GM12878 (cell line): ENCODE data around the gene FKBP2.

Experiments
- BRCA1 ChIP-seq: IDR thresholded peaks from 2 replicates; pipeline ENCODE4 v1.6.1; 2011; ENCODE audit warnings: low read depth, low read length, improper control_type of control experiment
- CTCF ChIP-seq, 3 experiments: IDR thresholded peaks in 2 of 3; conservative IDR thresholded peaks in 1 of 3; 2 replicates each; pipeline ENCODE4 v1.5.1; 2011; ENCODE audit warnings: low read depth in 3 of 3, low read length in 3 of 3, mild to moderate bottlenecking in 3 of 3, control low read depth in 2 of 3, moderate library complexity in 2 of 3, inconsistent platforms in 1 of 3, mixed read lengths in 1 of 3; ENCODE audit not compliant: control insufficient read depth in 2 of 3, insufficient read depth in 1 of 3; ENCODE audit errors: extremely low read depth in 1 of 3
- DPF2 ChIP-seq: fragments of 450-650 bp; IDR thresholded peaks from 2 replicates; pipeline ENCODE4 v1.6.1; 2017; ENCODE audit warnings: mild to moderate bottlenecking
- EP300 ChIP-seq, 2 experiments: fragments of 150-350 bp in 1 of 2; IDR thresholded peaks; 2 replicates each; pipeline ENCODE4 v1.6.1; 2011 to 2012; ENCODE audit warnings: low read depth in 2 of 2, low read length in 2 of 2, borderline replicate concordance in 1 of 2, improper control_type of control experiment in 1 of 2, inconsistent platforms in 1 of 2; ENCODE audit not compliant: control insufficient read depth in 1 of 2
- HDAC2 ChIP-seq: fragments of 200-600 bp; sonication (generic); IDR thresholded peaks from 2 replicates; pipeline ENCODE4 v1.6.1; 2017
- MYC ChIP-seq: IDR thresholded peaks from 2 replicates; pipeline ENCODE4 v1.6.1; 2011; ENCODE audit warnings: mild to moderate bottlenecking, low read length, moderate library complexity, inconsistent platforms; ENCODE audit not compliant: insufficient read depth, insufficient replicate concordance, insufficient read length, severe bottlenecking
- POLR2AphosphoS5 ChIP-seq: IDR thresholded peaks from 2 replicates; pipeline ENCODE4 v1.6.1; 2011; ENCODE audit warnings: mild to moderate bottlenecking, low read length, inconsistent platforms
- PRDM15 ChIP-seq: fragments of 450-650 bp; formaldehyde crosslinking; IDR thresholded peaks from 2 replicates; pipeline ENCODE4 v1.4.0; 2020; ENCODE audit warnings: mild to moderate bottlenecking, moderate library complexity
- RAD21 ChIP-seq: IDR thresholded peaks from 2 replicates; pipeline ENCODE4 v1.6.1; 2011; ENCODE audit warnings: mild to moderate bottlenecking, low read depth, low read length, moderate library complexity; ENCODE audit not compliant: insufficient read depth
- RB1 ChIP-seq: fragments of 450-650 bp; formaldehyde crosslinking; IDR thresholded peaks from 2 replicates; pipeline ENCODE4 v1.6.1; 2017; ENCODE audit warnings: mild to moderate bottlenecking, borderline replicate concordance
- RELA ChIP-seq: fragments of 450-650 bp; IDR thresholded peaks from 2 replicates; pipeline ENCODE4 v1.8.0; 2014; ENCODE audit warnings: borderline replicate concordance; ENCODE audit not compliant: partially characterized antibody
- REST ChIP-seq: IDR thresholded peaks from 2 replicates; pipeline ENCODE4 v1.6.1; 2012; ENCODE audit warnings: mild to moderate bottlenecking, low read depth, low read length
- SREBF1 ChIP-seq: IDR thresholded peaks from 2 replicates; pipeline ENCODE4 v1.6.1; 2012; ENCODE audit warnings: mild to moderate bottlenecking, low read length
- ZNF384 ChIP-seq: IDR thresholded peaks from 2 replicates; pipeline ENCODE4 v1.6.1; 2012; ENCODE audit warnings: low read depth, mild to moderate bottlenecking, low read length, improper control_type of control experiment, borderline replicate concordance

- no peak for TF ChIP-seq BRCA1
- TF ChIP-seq HDAC2: no peak
- no peak for TF ChIP-seq MYC
- TF ChIP-seq RB1: no peak
- no peak for TF ChIP-seq EP300 (IDR thresholded peaks at IDR 0.05; ENCODE audit: borderline replicate concordance in 1 of 2, control insufficient read depth in 1 of 2, low read depth in 2 of 2, low read length in 2 of 2)
- TF ChIP-seq SREBF1: no peak
- no peak for TF ChIP-seq CTCF (IDR thresholded peaks at IDR 0.05 in 2 of 3, conservative IDR thresholded peaks at IDR 0.05 in 1 of 3; ENCODE audit: control insufficient read depth in 2 of 3, extremely low read depth in 1 of 3, insufficient read depth in 1 of 3, low read depth in 3 of 3, low read length in 3 of 3)
- no peak for TF ChIP-seq RAD21
- no peak for TF ChIP-seq PRDM15 (CRISPR knock-in tag)
- no peak for TF ChIP-seq REST
- no peak for TF ChIP-seq RELA
- no peak for TF ChIP-seq DPF2
- TF ChIP-seq POLR2AphosphoS5: no peak
- TF ChIP-seq ZNF384: no peak
These were observed 2.8 kb upstream of the FKBP2 start for GRCh38 chr11:64238076-64238475.
